DND-41 (cell line): ENCODE results near the gene AREG.

ENCODE experiments used
- ATAC-seq: fragments of 200-7000 bp; cut with Tn5 transposase; 3 replicates; pipeline ENCODE4 v1.9.1; 2021; ENCODE audit warnings: low read depth; ENCODE audit not compliant: insufficient read depth
- DNase-seq: peaks from one replicate; pipeline ENCODE4 v3.0.0-alpha.2; 2020
- H2AFZ ChIP-seq: 2 replicates; pipeline ENCODE4 v1.6.0; 2012; ENCODE audit warnings: low read depth, low read length
- H3K27ac ChIP-seq: 2 replicates; pipeline ENCODE4 v1.5.1; 2012; ENCODE audit warnings: low read length, inconsistent platforms
- H3K27me3 ChIP-seq: fragments of 200-600 bp; sonication (generic); 2 replicates; pipeline ENCODE4 v1.6.0; 2012; ENCODE audit warnings: low read length, mild to moderate bottlenecking, inconsistent platforms; ENCODE audit not compliant: insufficient read depth, poor library complexity
- H3K36me3 ChIP-seq: 2 replicates; pipeline ENCODE4 v1.5.1; 2012; ENCODE audit warnings: low read length, inconsistent platforms; ENCODE audit not compliant: insufficient read depth
- H3K4me1 ChIP-seq: 2 replicates; pipeline ENCODE4 v1.5.1; 2012; ENCODE audit warnings: mild to moderate bottlenecking, low read length; ENCODE audit not compliant: insufficient read depth
- H3K4me2 ChIP-seq: 2 replicates; pipeline ENCODE4 v1.6.0; 2012; ENCODE audit warnings: mild to moderate bottlenecking, moderate library complexity, low read length, inconsistent platforms; ENCODE audit not compliant: insufficient read depth
- H3K4me3 ChIP-seq, 2 experiments: fragments of 200-600 bp in 1 of 2; shearing (Covaris generic) in 1 of 2; 2 replicates each; pipeline ENCODE4 v1.5.1; 2012 to 2016; ENCODE audit warnings: inconsistent platforms in 2 of 2, low read length in 2 of 2, mild to moderate bottlenecking in 2 of 2, low read depth in 1 of 2, moderate library complexity in 1 of 2
- H3K79me2 ChIP-seq: 2 replicates; pipeline ENCODE4 v1.6.0; 2012; ENCODE audit warnings: low read length, inconsistent platforms; ENCODE audit not compliant: insufficient read depth
- H3K9ac ChIP-seq: 2 replicates; pipeline ENCODE4 v1.6.0; 2012; ENCODE audit warnings: low read depth, mild to moderate bottlenecking, inconsistent platforms, low read length, moderate library complexity
- H3K9me3 ChIP-seq: 2 replicates; pipeline ENCODE4 v1.5.1; 2012; ENCODE audit warnings: low read length, moderate library complexity, mild to moderate bottlenecking, inconsistent platforms; ENCODE audit not compliant: insufficient read depth, severe bottlenecking
- H4K20me1 ChIP-seq: 2 replicates; pipeline ENCODE4 v1.6.0; 2012; ENCODE audit warnings: low read length; ENCODE audit not compliant: insufficient read depth
- EZH2 ChIP-seq: IDR thresholded peaks from 3 replicates; pipeline ENCODE4 v1.6.1; 2012; ENCODE audit warnings: borderline replicate concordance, low read depth, mild to moderate bottlenecking, moderate library complexity, low read length, inconsistent platforms; ENCODE audit not compliant: severe bottlenecking
- TF ChIP-seq, protein P1 (sequence below): IDR thresholded peaks from 2 replicates; pipeline ENCODE4 v1.5.1; 2012; ENCODE audit warnings: borderline replicate concordance, low read length, moderate library complexity, mild to moderate bottlenecking; ENCODE audit not compliant: poor library complexity, severe bottlenecking; ENCODE audit errors: extremely low read depth

AREG gene

DNA sequence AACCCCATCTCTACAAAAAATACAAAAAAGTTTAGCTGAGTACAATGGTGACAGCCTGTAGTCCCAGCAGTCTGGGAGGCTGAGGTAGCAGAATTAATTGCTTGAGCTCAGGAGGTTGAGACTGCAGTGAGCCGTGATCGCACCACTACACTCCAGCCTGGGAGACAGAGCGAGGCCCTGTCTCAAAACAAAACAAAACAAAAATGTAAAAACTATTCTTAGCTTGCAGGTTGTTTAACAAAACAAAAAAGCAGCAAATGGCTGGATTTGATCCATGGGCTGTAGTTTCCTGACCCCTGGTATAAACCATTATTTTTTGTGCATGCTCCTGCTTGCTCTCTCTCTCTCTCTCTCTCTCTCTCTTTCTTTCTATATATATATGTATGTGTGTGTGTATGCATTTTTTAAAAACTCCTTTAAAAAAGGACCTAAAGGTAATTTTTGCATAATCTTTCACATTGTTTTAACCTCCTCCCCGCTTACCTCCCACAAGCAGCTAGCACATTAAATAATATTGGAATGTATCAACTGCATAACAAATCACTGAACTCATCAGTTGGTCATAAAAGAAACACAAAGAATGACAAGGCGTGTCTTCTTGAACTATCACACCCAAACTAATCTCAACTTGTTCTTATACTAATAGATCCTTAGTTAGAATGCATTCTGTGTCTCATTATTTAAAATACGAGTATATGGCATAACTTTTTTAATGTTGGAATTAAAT, 4.8 kb downstream of the AREG start:
- Histone ChIP-seq H3K4me3 (no peak overlapping the region), H4K20me1 (no peaks in the 10 kb centered on the region), H3K79me2 (no peaks in the 10 kb centered on the region), H2AFZ (no peak overlapping the region), H3K27me3 (no peaks in the 10 kb centered on the region), H3K27ac (no peak overlapping the region), H3K4me1 (no peaks in the 10 kb centered on the region), H3K36me3 (no peaks in the 10 kb centered on the region), H3K9ac (no peak overlapping the region), H3K9me3 (no peaks in the 10 kb centered on the region), H3K4me2 (no peak overlapping the region)
- ATAC-seq (no peak), DNase-seq (no peak)
- TF ChIP-seq, protein P1, sequence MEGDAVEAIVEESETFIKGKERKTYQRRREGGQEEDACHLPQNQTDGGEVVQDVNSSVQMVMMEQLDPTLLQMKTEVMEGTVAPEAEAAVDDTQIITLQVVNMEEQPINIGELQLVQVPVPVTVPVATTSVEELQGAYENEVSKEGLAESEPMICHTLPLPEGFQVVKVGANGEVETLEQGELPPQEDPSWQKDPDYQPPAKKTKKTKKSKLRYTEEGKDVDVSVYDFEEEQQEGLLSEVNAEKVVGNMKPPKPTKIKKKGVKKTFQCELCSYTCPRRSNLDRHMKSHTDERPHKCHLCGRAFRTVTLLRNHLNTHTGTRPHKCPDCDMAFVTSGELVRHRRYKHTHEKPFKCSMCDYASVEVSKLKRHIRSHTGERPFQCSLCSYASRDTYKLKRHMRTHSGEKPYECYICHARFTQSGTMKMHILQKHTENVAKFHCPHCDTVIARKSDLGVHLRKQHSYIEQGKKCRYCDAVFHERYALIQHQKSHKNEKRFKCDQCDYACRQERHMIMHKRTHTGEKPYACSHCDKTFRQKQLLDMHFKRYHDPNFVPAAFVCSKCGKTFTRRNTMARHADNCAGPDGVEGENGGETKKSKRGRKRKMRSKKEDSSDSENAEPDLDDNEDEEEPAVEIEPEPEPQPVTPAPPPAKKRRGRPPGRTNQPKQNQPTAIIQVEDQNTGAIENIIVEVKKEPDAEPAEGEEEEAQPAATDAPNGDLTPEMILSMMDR = no peak
- TF ChIP-seq EZH2 = no peak

- TF ChIP-seq, protein P1 = no peak
- TF ChIP-seq EZH2 = no peak
- Histone ChIP-seq H4K20me1 (no peaks in the 10 kb centered on the region), H3K79me2 (no peaks in the 10 kb centered on the region), H3K4me3 (no peak overlapping the region), H3K27me3 (no peaks in the 10 kb centered on the region), H3K4me1 (no peaks in the 10 kb centered on the region), H3K27ac (no peak overlapping the region), H2AFZ (no peak overlapping the region), H3K9ac (no peak overlapping the region), H3K4me2 (no peak overlapping the region), H3K9me3 (no peaks in the 10 kb centered on the region), H3K36me3 (no peaks in the 10 kb centered on the region)
- DNase-seq (no peak), ATAC-seq (no peak)
Measured at GRCh38 chr4:74450298-74450683, 5.4 kb downstream of the AREG start.

GRCh38 chr4:74451214-74451661, 6.3 kb downstream of the AREG start:
- no peaks in the 10 kb centered on the region for H3K27me3 ChIP-seq
- H3K4me1 ChIP-seq = no peaks in the 10 kb centered on the region
- H3K4me2 ChIP-seq = no peak overlapping the region
- no peaks in the 10 kb centered on the region for H3K9me3 ChIP-seq
- TF ChIP-seq, protein P1 = no peak
- TF ChIP-seq EZH2 = no peak
- ATAC-seq (no peak), DNase-seq (no peak)
- no peak overlapping the region for H3K9ac ChIP-seq
- H3K27ac ChIP-seq = no peak overlapping the region
- no peak overlapping the region for H3K4me3 ChIP-seq
- H2AFZ ChIP-seq = no peak overlapping the region
- H4K20me1 ChIP-seq = no peaks in the 10 kb centered on the region
- no peaks in the 10 kb centered on the region for H3K79me2 ChIP-seq
- no peaks in the 10 kb centered on the region for H3K36me3 ChIP-seq
